CD1c-positive myeloid dendritic cell (primary cell): ENCODE measurements around the gene MCF2.
"Not testable (repeated sequence)": the region's sequence is repeated elsewhere in the genome, so short reads cannot be mapped to it uniquely, and the experiment has no call there.

ENCODE experiments used
- DNase-seq: peaks from one replicate; pipeline ENCODE4 v3.0.0-alpha.2; 2016; ENCODE audit errors: extremely low spot score

MCF2 gene, protein sequence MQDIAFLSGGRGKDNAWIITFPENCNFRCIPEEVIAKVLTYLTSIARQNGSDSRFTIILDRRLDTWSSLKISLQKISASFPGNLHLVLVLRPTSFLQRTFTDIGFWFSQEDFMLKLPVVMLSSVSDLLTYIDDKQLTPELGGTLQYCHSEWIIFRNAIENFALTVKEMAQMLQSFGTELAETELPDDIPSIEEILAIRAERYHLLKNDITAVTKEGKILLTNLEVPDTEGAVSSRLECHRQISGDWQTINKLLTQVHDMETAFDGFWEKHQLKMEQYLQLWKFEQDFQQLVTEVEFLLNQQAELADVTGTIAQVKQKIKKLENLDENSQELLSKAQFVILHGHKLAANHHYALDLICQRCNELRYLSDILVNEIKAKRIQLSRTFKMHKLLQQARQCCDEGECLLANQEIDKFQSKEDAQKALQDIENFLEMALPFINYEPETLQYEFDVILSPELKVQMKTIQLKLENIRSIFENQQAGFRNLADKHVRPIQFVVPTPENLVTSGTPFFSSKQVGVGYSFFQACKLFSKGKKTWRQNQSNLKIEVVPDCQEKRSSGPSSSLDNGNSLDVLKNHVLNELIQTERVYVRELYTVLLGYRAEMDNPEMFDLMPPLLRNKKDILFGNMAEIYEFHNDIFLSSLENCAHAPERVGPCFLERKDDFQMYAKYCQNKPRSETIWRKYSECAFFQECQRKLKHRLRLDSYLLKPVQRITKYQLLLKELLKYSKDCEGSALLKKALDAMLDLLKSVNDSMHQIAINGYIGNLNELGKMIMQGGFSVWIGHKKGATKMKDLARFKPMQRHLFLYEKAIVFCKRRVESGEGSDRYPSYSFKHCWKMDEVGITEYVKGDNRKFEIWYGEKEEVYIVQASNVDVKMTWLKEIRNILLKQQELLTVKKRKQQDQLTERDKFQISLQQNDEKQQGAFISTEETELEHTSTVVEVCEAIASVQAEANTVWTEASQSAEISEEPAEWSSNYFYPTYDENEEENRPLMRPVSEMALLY

DNA sequence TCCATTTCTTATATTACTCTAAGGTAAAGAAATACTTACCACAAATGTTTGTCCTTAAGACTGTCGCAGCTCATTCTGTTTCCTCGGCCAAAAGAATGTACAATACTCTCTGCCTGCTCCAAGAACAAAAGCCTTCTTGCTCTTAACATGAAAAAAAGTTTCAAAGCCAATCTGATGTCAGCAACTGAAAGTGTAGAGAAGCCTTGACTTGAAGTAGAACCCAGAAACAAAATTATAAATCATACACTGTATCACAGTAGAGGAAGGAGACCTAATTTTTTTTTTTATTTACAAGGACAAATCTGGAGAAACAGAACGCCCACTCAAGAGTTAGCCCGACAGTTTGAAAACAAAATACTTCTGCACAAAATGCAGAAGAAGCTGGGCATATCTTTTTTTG is at the start of gene MCF2:
MCF2 (minus strand) TSS at position 101 of the 400 bp plus-strand sequence. CDS start 56,423 bp downstream, outside the sequence.
- DNase-seq: no peak

DNA sequence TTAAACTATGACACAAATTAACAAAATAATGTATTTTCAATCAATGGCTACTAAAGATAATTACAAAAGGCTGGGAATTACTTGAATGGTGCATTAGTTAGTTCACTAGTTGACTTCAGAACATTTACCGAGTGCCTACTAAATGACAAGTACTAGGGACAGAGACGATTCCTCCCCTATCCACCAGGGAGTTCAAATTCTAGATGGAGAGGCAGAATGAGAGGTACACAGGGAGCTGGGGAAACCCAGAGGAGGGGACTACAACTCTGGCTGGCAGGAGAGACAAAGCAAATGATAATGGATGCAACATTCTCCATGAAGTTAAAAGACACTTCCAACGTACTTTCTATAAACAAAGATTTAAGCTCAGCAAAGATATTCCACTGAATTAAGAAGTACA is 43.1 kb upstream of the MCF2 start:
- no peak for DNase-seq

DNA sequence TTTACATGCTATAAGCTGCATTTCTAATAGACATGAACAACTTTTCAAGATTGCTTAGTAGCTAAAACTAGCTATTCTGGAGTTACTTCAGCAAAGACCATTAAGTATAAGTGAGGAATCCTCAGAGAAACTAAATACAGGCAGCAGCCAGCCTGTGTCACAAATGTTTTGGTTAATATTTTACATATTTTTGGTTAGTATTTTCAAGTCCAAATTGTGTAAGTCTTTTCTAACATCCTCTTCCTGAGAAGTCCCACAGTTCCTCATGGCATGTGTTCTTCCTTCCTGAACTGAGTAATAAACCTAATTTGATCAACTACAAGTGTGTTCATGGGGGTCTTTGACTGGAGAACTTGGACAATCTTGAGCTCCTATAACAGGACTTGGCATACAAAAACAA is 42.4 kb upstream of the MCF2 start:
- no peak for DNase-seq

DNA sequence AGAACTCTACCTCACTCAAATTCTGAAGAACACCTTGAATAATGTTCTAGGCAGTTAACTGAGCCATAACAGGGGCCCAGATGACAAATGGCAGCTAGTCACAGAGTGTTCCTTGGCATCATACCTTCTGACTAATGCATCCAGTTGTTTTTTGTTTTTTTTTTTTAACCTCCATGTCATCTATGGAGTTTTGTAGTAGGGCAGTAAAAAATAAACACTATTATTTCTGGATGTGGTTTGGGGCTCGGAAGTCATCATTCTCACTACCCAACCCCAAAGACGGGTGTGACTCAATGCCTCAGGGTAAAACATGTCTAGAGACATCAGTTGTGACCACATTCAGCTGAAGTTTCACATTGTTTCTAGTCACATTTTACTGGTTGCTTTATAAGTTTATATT is 31.2 kb upstream of the MCF2 start:
- DNase-seq: no peak

DNA sequence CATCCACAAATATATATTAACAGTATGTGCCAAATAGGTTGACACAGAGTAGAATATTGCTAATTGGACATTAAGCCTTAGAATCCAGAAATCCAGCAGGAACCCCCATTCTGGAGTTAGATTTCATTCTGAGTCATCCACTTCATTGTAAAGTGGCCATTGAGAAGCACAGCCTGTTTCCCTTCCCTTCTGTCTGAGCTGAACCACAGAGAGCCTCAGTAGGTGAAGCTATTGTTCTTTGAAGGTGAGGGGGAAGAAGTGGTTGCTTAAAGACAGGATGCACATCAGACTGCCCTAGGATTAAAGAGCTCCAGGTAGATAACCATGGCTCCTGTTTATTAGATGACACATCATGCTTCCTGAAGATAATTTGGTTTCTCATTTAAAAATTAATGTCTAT is 30.6 kb upstream of the MCF2 start:
- no peak for DNase-seq

DNA sequence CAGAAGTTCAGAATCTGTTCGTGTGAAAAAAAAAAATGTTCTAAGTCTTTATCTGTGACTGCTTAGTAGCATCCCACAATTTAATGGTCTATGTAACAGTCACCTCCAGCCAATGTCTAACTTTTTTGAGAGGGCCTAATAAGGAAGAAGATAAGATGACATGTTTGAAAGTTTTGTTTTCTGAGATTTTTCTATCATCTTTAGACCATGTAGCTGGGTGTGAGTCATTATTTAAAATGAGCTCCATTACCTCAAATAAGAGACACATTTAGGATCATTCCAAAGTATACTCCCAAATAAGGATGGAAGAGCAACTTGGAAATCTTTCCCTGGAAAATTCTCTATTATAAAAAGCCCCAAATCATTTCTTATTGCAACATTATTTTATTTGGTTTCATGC is 28.2 kb upstream of the MCF2 start:
- DNase-seq: no peak

DNA sequence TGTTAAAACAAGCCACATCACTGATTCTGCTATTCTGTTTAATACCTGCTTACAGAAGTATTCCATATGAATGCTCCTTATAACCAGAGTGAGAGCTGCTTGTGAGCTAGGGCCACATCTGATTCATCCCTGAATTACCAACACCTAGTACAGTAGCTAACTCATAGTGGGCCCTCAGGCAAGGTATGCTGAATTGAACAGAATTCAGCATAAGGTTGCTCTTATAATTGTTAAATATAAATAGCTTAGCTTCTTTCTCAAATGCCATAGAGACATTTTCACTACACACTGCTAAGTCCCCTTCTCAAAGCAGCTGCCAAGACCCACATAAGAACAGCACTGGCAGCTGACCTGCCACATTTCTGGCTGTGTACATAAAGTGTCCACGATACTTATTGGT is 27.0 kb upstream of the MCF2 start:
- DNase-seq: no peak

DNA sequence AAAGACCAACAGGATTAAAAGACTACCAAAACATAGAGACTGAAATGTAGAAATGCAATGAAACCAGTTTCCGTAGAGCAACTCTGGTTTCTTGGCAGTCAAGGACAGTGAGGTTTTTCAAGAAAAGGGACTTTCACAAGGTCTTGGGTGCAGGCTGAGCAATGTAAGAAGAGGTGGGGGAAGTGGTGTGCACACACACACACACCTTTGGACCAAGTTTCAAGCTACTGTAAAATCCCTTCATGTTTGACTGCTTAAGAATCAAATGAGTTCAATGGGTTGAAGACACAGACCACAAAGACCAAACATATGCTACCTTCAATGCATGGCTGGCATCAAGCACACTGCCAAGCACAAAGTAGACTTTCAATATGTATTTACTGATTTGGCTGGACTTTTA is 17.8 kb upstream of the MCF2 start:
- DNase-seq: no peak

DNA sequence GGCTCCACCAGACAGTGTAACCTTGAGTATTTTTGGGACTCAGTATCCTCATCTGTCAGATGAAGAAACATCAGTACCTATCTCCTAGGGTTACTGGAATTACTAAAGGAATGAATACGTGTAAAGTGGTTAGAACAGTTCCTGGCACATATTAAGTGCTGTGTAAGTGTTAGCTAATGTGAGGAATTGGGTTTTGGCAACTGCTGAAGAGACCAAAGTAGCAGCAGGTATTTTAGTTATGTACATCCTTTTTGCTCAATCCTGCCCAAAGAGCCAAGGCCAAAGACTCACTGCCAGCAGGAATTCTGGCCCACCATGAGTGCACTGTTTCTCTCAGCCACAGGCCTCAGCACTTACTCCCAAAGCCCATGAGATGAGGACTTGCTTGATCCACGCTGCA is 16.7 kb upstream of the MCF2 start:
- DNase-seq: no peak

DNA sequence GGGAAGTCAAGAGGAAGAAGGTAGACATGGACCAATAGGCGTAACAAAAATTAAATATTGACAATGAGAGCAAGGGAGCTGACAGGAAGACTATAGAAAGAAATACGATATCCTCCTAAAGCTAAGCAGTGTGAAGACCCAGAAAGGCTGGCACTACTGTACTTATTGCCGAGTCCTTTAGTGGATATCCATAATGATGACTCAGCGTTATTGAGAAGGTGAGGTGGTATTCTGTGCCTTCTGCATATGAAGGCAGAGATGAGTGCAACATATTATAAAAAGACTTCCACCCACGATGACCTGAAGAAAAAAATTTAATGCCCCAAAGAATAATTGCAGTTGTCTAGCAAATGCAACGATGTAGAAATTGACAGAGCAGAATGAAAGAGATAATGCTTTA is 13.0 kb upstream of the MCF2 start:
- DNase-seq: no peak

DNA sequence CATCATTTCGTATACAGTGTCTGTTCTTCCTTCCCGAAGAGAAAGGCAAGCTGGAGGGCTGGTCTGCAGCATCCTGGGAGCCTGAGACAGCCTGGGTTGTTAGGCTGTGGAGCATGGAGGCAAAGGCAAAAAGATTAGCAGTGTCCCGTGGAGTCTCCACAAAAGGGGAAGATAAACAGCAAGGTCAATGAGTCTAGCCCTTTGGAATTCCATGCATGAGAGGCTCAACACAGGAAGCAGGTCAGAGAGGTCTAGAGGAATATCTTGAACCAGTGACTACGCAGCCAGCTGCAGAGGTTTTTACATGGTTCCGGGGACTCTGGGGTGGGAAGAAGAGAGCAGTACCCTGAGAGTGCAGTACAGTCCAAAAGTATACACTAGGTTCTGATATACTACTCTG is 12.2 kb upstream of the MCF2 start:
- no peak for DNase-seq

DNA sequence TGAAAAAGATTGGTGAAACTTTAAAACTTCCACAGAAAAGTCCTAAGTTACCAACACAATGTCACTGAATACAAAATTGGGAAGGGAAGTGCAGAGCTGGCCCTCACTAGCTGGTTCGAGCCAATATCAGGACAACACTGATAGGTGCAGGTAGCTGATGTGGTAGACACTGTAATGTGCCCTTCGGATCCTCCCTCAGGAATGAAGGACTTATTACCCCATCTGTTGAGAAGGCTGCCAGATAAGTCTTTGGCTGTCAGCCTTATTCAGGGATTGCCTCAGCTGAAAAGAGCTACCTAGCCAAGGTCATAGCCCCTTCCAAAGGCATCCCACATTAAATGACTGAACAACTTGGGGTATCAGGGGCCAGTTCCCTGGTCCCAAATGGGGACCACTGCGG is 5.3 kb downstream of the MCF2 start:
- DNase-seq: no peak

DNA sequence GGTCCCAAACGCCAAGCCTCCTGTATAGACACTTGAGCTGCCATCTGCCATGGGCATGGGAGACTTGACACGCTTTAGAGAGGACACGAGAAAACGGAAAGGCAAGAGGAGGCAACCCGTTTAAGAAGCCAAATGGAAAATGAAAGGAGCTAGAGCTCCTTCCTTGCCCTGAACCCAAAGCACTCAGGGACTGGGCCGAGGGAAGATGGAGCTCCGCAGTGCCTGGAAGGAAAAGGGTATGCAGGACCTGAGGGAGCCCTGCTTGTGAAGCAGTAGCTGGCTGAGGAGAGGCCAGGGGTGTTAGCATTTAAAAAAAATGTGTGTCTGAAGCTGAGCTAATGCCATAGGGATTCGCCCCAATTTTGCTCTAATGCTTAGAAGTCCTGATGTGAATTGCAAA is 15.1 kb downstream of the MCF2 start:
- DNase-seq: no peak

DNA sequence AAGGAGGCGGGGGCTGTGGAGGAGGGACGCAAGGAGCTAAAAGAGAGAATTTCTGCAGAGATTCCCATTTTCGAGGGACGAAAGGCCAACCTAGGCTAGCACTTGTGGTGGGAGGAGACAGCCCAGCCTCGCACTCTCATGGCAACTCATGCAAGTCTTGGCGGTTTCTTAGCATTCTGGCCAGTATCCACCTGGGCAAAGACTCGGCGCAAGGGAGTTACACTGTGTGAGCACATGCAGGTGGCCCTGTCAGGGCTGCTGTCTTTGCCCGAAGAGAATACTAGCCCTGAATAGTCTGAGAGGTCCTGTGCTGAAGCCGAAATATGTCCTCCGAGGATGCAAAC is 15.5 kb downstream of the MCF2 start:
- no peak for DNase-seq

DNA sequence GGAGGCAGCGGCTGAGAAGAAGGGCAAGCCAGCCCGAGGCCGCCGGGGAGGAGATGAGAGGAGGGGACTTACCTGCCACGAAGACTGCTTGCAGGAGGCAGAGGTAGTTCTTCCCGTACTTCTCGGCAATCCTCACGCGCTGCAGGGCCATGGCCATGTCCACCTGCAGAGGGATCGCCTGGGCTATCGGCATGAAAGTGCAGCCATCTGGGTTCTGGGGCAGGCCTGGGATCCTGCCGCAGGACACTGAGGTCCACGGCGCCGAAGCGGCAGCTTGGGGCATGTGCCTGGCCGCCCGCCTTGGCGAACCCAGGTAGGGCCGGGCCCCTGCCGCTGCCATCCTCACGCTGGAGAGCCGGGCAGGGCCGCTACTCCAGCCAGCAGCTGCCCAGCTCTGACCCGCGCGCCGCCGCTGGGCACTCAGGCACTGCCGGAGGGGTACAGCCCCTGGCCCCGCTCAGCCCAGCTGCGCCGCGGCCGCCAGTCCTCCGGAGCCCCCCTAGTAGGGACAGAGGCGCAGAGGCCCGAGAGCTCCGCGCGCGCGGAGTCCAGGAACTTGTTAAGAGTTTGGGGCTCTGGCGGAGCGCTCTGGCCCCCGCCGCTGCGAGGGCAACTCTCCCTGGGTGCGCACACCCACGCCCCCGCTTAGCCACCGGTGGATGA is 16.0 kb downstream of the MCF2 start:
- DNase-seq: no peak

DNA sequence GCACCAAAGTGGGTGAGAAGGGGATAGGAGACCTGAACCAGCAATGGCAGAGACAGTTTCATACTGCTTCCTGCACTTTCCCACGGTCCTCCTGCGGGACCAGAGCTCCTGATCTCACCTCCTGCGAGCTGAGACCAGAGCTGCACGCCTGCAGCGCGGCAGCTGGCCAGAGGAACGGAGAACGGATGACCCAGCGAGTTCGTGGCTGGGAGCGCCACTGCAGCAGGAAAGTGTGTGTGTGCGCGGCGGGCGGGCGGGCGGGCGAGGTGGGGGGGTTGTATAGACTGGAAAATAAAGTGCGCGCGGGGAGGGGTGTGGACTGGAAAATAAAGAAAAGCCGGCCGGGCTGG is 16.5 kb downstream of the MCF2 start:
- DNase-seq: no peak

DNA sequence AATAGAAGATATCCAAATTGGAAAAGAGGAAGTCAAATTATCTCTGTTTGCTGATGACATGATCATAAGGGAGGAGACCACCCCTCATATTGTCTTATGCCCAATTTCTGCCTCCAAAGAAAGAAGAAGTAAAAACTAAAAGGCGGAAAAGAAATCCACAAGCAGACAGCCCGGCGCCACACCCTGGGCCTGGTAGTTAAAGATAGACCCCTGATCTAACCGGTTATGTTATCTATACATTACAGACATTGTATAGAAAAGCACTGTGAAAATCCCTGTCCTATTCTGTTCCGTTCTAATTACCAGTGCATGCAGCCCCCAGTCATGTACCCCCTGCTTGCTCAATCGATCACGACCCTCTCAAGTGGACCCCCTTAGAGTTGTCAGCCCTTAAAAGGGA is 22.8 kb downstream of the MCF2 start:
- DNase-seq: not testable (repeated sequence)

DNA sequence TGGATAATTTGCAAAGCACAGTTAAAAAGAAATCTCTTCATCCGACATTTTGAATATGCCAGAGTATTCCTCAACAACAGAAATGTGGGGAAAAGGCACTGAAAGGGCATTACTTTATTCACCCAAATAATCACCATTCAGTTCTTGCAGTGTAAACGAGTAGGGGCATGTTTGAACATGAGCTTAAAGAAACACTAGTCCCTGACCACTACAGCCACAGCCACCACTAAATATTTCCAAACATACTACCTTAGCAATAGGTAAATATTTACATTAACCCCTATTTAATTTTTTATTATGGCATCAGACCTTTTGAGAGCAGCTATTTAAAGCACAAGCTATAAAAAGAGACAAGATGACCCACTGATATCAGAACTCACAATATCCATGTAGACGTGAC is 27.6 kb downstream of the MCF2 start:
- no peak for DNase-seq

DNA sequence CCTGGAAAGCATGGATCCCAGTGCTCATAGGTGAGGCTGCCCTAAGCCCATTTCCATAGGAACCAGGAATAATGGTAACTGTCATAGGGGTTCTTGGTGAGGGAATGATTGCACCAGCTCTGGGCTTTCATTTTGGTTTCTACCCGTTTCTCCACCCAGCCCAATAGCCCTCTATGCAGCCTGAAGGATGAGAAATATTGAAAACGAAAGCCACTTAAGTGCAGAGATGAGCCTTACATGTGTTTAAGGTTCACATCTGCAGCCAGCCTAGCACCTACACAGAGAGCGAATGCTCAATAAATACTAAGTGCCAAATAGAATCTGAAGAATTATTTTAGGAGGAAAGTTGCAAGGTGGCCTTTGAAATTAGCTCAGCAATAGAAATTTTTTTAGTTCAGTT is 60.4 kb downstream of the MCF2 start:
- DNase-seq: no peak

DNA sequence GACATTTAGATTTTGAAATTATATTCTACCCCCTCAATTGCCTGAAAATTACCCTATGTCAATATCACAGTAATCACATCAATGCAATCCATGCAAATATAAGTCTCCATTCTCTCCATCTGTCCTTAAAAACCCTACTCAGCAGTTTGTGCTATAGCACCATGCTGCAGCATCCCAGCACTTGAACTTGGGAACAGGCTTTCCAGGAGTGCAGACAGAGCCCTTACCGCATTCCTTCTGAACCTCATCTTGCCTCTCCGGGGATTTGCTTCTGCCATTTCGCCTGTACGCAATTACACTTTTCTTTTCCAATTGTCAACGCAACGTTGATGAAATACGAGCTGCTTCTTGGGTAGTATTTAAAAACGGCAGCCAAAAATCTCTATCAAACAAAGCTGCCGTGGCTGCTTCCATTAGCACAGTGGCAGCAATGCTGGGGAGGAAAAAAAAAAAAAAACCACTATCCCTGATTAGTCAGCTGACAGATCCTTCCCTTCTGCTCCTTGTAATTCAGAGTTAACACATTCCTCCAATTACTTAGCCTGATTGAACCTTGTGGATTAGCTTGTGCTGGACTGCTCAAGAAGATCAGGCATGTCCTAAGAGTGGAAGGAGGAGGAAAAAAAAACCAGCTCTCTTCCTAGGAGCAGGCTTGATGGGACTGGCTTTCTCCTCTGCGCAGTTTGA is 65.6 kb downstream of the MCF2 start:
- no peak for DNase-seq

DNA sequence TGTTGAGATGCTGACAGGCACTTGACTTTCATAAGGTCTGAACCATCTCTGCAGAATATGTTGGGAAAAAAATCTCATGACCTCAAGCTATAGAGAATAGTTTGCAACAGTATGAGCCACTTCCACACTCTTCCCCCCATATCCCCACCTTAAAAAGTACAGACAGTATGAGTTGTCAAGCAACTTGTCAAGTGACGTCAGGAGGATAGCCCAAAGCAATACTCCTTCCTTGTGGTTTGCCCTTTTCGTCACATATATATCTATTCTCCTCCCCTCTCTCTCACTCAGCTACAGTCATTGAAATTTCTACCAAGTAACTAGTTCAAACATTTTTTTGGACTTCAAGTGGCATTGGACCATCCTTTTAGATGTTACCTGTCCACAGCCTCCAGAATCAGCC is 67.7 kb downstream of the MCF2 start:
- no peak for DNase-seq

DNA sequence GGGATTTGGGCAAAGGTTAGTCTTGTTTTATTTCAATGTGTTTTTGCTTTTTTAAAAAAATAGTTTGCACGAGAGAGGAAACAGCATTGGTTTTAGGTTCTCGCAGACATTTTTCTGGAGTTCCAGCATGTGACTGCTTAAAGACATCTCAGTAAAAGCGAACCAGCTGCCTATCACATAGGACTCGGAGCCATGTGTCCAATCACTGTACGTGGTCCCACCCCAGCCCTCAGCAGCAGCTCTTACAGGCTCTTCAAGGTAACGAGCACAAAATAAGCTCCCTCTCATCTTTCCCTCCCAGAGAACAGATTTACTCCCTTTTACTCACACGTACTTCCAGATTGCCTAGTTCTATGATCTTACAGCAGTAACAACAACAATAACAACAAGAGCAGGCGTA is 68.7 kb downstream of the MCF2 start:
- DNase-seq: no peak
